ENCODE measurements around the gene AGAP1.

DNA sequence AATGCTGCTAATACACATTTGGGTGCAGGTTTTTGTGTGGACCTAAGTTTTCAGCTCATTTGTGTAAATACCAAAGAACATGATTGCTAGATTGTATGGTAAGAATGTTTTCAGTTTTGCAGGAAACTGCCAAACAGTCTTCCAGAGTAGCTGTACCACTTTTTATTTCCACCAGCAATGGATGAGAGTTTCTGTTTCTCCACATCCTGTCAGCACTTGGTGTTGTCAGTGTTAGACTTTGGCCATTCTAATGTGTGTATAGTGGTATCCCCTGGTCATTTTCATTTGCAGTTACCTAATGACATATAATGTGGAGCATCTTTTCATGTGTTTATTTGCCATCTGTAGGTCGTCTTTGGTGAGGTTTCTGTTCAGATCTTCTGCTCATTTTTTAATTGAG, 337.9 kb downstream of the AGAP1 start:
- TF ChIP-seq, protein P1, sequence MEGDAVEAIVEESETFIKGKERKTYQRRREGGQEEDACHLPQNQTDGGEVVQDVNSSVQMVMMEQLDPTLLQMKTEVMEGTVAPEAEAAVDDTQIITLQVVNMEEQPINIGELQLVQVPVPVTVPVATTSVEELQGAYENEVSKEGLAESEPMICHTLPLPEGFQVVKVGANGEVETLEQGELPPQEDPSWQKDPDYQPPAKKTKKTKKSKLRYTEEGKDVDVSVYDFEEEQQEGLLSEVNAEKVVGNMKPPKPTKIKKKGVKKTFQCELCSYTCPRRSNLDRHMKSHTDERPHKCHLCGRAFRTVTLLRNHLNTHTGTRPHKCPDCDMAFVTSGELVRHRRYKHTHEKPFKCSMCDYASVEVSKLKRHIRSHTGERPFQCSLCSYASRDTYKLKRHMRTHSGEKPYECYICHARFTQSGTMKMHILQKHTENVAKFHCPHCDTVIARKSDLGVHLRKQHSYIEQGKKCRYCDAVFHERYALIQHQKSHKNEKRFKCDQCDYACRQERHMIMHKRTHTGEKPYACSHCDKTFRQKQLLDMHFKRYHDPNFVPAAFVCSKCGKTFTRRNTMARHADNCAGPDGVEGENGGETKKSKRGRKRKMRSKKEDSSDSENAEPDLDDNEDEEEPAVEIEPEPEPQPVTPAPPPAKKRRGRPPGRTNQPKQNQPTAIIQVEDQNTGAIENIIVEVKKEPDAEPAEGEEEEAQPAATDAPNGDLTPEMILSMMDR (IDR thresholded peaks at IDR 0.05; ENCODE audit: low read depth, low read length, poor library complexity, severe bottlenecking), result no peak
- no peak for TF ChIP-seq EZH2phosphoT487 (IDR thresholded peaks at IDR 0.05; ENCODE audit: borderline replicate concordance, low read length)

All from DOHH2 (cell line).